GM21619 (cell line): ENCODE results near the gene SLFN13.
"Not testable (repeated sequence)": the region's sequence is repeated elsewhere in the genome, so short reads cannot be mapped to it uniquely, and the experiment has no call there.

ENCODE experiments used
- ATAC-seq: cut with Tn5 transposase; IDR thresholded peaks from one replicate; pipeline ENCODE4 v1.9.1; 2021; ENCODE audit not compliant: unreplicated experiment

Gene SLFN13

DNA sequence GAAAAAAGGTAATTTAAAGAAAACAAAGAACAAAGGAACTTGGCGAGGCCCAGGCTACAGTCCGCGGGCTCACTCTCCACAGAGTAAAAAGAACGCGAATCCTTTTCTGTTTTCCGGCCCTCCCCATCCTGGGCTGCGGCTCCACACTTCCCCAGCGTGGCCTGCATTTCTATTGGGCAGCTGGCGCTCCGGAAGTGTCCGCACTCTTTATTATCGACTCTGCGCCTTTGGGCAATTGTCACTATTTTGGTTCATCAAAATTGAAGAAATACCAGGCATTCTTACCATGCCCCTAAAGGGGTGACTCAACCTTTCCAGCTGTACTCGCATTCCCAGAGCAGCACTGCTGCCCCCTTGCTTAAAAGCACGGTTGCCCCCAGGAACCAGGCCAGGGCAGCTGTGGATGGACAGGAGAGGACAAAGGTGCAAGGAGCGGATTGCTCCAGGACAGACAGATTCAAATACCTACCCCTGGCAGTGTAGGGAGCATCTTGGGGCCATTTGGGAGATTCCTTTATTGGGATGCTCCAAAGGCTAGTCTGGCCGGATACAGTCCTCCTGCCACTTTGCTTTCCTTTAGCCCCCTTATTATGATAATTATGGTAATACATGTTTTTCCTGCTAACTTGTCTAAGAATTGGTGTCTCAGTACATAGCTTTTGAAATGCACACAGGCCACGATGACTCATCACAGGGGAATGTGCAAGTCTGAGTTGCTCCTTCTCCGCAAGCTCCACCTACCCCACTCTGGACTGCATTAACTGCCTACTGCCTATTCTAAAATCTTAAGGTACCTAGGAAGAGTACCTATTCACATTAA, 15.3 kb downstream of the SLFN13 start:
- peak; percentile 41 for ATAC-seq

DNA sequence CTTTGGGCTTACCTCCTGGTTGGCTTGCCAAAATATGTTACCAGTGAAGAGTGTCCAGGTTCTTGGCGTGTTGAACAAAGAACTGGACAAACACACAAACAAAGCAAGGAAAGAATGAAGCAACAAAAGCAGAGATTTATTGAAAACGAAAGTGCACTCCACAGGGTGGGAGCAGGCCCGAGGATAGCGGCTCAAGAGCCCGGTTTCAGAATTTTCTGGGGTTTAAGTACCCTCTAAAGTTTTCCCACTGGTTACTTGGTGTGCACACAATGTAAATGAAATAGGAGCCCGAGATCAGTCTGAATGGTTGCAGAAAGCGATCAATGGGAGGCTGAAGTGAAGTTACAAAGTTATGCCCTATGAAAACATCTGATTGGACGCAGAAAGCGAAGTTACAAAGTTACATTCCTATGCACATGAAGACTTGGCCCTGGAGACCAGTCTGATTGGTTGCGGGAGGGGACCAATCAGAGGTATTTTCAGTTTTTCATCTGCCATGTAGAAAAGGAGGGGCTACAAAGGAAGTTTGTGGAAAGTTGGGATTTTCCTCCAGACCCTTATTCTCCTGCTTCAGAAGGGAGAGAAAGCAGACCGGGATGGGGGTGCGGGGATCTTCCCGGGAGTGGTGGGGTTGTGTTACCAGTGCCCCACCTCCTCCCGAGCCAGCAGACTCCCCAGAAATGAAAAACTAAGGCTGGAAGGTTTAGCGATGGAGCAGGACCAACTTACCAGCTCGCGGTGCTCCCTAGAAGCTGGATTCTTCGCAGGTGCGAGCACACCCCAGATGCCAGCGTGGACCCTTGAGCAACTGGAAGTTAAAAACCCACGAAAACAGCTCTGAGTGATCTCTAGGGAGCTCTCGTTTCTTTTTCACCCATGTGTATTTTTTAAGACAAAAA, 16.1 kb downstream of the SLFN13 start, which contains the start of gene SLFN12:
Gene SLFN12 (minus strand): TSS at position 325 of the 899 bp plus-strand sequence. CDS start 9,472 bp downstream, outside the sequence.
- peak; percentile 79 for ATAC-seq

DNA sequence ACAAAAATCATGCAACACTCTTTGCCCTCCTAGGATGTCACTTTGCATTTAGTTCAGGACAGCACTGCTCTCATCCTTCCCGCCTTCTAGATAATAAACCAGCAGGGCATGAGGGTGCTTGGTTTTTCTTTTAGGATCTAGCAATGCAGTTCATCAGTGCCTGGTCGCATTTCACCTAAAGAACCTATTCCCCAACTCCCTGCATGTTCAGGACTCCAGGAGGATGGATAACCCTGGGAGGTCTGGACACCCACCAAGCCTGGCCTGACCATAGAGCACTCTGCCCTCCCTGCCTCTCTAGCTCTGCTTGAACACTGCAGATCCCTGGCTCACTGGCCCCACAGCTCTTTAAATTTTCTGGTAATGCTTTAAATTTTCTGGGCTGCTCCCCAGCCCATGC, 18.9 kb downstream of the SLFN13 start:
- no peak for ATAC-seq

DNA sequence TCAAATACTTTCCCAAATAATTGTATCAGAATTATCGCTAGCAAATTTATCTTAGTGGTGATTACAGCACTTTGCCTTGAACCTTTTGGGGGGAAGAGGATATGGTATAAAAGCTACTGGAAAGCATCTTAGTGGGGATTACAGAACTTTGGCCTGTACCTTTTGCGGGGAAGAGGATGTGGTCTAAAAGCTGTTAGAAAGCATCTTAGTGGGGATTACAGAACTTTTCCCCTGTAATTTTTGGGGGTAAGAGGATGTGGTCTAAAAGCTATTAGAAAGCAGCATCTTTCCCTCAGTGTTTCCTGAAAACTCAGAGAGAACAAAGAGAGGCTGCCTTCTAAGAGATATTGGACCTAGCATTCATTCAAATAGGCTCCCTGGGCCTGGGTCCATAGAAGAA, 20.3 kb downstream of the SLFN13 start:
- no peak for ATAC-seq

DNA sequence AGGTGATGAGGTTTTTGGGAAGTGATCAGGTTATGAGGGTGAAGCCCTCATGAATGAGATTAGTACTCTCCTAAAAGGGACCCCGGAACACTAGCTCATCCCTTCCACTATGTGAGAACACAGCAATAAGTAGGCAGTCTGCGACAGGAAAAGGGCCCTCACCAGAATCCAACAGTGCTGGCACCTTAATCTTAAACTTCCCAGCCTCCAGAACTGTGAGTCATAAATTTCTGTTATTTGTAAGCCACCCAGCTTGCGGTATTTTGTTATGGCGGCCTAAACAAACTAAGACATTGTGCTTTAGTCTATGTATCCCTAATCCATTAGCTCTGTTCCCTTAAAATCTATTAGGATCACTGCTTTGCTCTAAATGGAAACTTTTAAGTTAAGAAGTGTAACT, 24.8 kb downstream of the SLFN13 start:
- ATAC-seq = no peak

DNA sequence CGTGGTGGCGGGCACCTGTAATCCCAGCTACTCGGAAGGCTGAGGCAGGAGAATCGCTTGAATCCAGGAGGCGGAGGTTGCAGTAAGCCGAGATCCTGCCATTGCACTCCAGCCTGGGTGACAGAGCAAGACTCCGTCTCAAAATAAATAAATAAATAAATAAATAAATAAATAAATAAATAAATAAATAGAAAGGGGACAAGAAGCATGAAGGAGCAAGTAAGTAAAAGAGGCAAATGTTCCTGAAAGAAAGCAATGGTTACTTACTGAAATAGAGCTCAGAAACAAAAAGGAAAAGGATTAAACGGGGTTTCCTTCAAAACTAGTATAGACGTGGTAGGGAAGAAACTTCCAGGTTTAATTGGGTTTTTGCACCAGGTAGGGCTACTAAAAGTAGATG, 27.5 kb downstream of the SLFN13 start:
- ATAC-seq = not testable (repeated sequence)

DNA sequence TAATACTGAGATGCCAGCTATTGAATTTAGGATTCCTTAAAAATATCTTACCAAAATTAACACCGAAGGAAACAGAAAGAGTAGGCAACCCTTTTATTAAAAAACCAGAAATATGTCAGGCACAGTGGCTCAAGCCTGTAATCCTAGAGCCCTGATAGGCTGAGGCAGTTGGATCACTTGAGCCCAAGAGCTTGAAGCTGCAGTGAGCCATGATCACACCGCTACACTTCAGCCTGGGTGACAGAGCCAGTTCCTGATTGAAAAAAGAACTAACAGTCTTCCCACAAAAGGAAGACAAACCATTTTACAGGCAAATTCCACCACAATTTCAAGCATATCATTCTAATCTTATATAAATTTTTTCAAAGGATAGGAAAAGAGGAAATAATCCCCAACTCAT, 31.9 kb downstream of the SLFN13 start:
- ATAC-seq = no peak

DNA sequence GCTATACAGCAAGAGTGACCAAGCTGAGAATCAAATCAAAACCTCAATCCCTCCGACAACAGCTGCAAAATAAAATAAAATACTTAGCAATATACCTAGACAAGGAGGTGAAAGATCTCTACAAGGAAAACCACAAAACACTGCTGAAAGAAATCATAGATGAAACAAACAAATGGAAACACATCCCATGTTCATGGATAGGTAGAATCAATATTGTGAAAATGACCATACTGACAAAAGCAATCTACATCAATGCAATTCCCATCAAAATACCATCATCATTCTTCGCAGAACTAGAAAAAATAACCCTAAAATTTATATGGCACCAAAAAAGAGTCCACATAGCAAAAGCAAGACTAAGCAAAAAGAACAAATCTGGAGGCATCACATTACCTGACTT, 33.9 kb downstream of the SLFN13 start:
- not testable (repeated sequence) for ATAC-seq

DNA sequence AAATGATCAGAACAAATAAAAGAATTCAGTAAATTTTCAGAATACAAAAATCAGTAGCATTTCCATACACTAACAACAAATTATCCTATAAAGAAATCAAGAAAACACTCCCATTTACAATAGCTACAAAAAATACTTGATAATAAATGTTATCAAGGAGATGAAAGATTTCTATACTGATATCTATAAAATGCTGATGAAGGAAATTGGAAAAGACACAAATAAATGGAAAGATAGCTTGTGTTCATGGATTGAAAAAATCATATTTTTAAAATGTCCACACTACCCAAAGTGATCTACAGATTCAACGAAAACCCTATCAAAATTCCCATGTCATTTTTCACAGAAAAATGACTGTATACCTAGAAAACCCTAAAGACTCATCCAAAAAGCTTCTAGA, 34.3 kb downstream of the SLFN13 start:
- no peak for ATAC-seq

DNA sequence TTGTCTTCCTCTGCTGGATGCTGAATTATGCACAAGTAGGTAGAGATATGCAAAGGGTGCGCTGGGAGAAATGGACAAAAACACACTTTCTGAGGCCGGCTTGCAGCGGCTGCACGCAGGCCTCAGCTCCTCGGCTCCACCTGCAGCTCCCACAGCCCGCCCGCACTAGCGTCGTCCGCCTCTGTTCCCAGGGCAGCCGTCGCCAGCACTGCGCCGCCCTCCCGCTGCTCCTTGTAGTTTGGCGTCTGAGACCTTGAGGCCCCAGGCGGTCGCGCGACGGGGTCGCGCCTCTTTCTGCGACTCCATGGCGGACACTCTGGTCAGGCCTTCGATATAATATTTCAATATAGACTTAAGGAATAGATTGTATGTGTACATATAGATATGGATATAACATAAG, 41.0 kb downstream of the SLFN13 start:
- ATAC-seq = no peak

DNA sequence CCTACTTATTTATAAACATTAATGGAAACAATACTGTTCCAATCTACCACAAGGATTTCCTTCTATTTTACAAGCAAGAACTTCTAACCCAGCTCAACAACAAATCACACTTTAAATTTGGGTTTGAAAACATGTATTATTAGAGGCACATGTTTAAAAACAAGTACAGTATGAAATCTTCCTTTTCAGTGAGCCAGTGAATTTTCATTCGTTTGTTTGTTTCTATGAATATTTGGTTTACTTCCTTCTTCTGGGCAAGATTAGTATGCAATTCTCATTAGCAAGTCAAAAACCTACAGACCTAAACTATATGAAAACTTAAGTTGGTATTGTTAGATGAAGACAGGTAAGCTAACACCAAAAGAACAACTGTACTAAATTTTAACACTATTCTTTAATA, 42.0 kb downstream of the SLFN13 start:
- ATAC-seq = no peak

DNA sequence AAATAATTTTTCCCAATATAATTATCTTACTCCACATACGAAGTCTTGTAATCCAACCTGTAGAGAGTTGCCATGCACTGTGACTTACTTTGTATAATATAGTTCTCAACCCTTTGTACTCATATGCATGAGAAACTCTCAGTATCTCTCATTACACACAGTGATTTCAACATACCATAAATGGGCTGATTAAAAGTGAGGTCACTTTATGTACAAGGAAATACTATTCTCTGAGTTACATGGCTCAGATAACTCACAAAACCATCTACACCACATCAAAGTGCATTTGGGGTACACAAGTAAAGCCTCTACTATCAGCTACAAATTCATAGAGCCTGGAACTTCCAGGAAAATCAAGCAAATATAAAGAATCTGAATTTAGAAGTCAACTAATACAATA, 44.2 kb downstream of the SLFN13 start:
- ATAC-seq = no peak

DNA sequence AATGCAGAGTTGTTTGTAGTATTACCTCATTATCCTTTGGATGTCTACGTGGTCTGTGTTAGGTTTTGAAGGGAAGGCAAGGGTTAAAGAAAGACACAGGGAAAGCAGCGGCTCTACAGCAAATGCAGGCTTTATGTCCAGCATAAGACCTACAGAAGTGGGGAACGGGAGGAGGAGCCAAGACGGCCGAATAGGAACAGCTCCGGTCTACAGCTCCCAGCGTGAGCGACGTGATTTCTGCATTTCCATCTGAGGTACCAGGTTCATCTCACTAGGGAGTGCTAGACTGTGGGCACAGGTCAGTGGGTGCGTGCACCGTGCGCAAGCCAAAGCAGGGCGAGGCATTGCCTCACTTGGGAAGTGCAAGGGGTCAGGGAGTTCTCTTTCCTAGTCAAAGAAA, 54.8 kb downstream of the SLFN13 start:
- not testable (repeated sequence) for ATAC-seq

DNA sequence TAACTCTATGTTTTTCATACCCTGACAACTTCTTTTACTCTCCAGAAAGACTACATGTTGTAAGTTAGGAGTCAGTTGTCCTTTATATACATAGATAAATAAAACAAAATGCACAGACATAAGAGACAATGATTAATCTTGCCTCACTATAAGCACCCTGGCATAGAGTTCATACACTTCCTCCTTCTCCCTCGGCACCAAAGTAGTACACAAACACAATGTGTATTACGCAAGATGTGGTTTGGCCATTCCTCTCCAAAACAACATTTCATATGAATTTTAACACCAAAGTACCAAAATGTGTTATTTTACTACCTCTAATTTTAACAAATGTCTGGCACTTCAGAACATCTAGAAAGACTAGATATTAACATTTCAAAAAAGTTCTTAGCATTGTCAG, 57.9 kb downstream of the SLFN13 start:
- ATAC-seq = no peak

DNA sequence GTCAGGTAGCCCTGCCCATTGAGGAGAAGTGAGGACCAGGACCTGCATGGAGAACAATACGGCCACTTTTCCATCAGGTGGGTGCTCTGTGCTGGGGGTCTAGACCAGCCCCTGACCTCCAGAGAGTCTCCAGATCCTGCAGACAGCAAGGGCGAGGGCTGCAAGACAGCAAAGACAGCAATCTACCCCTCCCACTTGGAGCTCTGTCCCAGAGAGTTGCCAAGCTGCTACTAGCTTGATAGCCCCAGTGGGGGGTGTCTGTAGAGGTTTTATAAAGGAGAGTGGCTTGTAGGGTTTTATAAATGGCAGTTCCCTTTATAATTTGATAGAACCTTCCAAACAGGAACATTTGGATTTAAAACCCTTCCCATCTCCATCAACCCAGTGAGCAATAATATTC, 58.4 kb downstream of the SLFN13 start:
- no peak for ATAC-seq

DNA sequence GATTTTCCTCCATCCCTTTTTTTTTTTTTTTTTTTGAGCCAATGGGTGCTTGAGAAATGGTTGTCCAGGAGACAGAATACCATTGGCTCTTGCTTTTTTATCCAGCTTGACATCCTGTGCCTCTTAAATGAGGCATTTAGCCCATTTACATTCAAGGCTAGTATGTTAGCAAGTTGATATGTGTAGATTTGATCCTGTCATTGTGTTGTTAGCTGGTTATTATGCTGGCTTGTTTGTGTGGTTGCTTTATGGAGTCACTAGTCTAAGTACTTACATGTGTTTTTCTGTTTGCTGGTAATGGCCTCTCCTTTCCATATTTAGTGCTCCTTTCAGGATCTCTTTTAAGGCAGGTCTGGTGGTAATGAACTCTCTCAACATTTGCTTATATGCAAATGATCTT, 61.1 kb downstream of the SLFN13 start:
- no peak for ATAC-seq
